ENCODE data around the gene CCNL2.
"Not testable (repeated sequence)": the region's sequence is repeated elsewhere in the genome, so short reads cannot be mapped to it uniquely, and the experiment has no call there.

The CCNL2 gene

GRCh38 chr1:1403653-1404052, 4.5 kb upstream of the CCNL2 start:
- TF ChIP-seq CTCF (IDR thresholded peaks at IDR 0.05; ENCODE audit: borderline replicate concordance, insufficient read depth, low read depth, low read length) = no peak
- no peak overlapping the region for H3K4me3 ChIP-seq (ENCODE audit: low read depth, low read length)

GRCh38 chr1:1402901-1403392, 3.8 kb upstream of the CCNL2 start:
- H3K4me3 ChIP-seq (ENCODE audit: low read depth, low read length) = not testable (repeated sequence)

- TF ChIP-seq CTCF (IDR thresholded peaks at IDR 0.05; ENCODE audit: borderline replicate concordance, insufficient read depth, low read depth, low read length) = peak; percentile 66
- no peak overlapping the region for H3K4me3 ChIP-seq (ENCODE audit: low read depth, low read length)
These were observed 3.2 kb upstream of the CCNL2 start for GRCh38 chr1:1402072-1402900.

- no peak for TF ChIP-seq CTCF (IDR thresholded peaks at IDR 0.05; ENCODE audit: borderline replicate concordance, insufficient read depth, low read depth, low read length)
- no peak overlapping the region for H3K4me3 ChIP-seq (ENCODE audit: low read depth, low read length)
These were observed 2.4 kb upstream of the CCNL2 start for GRCh38 chr1:1401457-1402010.

GRCh38 chr1:1400576-1401456, 1.7 kb upstream of the CCNL2 start:
- H3K4me3 ChIP-seq (ENCODE audit: low read depth, low read length) = peak overlapping the region; percentile 99
- no peak for TF ChIP-seq CTCF (IDR thresholded peaks at IDR 0.05; ENCODE audit: borderline replicate concordance, insufficient read depth, low read depth, low read length)

GRCh38 chr1:1399872-1400575, 889 bp upstream of the CCNL2 start:
- H3K4me3 ChIP-seq (ENCODE audit: low read depth, low read length) = peak overlapping the region; percentile 99
- no peak for TF ChIP-seq CTCF (IDR thresholded peaks at IDR 0.05; ENCODE audit: borderline replicate concordance, insufficient read depth, low read depth, low read length)
